ENCODE results near the gene ATP1A3. TPM values are rescaled to one million over a fixed set of nuclear protein-coding genes. Genes with fewer than 3 reads are reported as not detected.

ATP1A3 gene
- total RNA-seq, 1 donor from 2014 or later = not detected

DNA sequence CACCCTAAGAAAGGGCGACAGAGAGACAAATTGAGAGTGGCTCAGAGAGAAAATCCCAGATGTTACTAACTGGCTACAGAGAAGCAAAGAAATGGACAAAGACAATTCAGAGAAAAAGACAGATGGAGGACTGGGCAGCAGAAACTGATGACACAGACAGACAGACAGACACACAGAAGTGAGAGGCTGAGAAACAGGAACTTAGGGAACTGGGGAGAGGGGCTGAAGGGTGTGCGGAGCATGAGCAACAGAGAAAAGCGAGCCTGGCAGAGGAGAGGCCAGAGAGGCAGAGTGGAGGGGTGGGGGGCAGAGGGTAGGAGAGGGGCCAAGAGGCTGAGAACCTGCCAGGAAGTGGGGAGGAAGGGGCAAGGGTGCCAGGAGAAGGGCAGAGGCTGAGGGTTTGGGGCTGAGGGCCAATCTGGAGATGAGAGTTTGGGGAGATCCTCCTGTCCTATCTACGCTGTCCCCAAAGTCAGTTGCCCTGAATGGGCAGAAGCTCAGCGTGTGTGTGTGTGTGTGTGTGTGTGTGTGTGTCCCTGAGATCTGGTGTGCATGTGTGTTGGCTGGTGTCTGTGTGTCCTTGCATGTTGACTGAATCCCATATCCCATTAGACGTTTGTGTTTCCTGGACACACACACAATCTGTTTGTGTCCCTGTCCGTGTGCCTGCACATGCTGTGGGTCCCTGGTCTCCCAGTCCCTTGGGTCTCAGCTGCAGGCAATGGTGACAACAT lies 60.2 kb downstream of the ATP1A3 start:
- Mint-ChIP-seq H3K27ac (no peak overlapping the region), H3K27me3 (ENCODE audit: low read depth) (peaks cover 85% of the 10 kb centered on the region), H3K4me1 (peaks cover 22% of the 10 kb centered on the region), H3K36me3 (no peaks in the 10 kb centered on the region), H3K9me3 (no peaks in the 10 kb centered on the region), H3K4me3 (no peak overlapping the region)
- DNase-seq (ENCODE audit: low spot score in 2 of 2, unreplicated experiment in 2 of 2) = no peak
- TF ChIP-seq CTCF (IDR thresholded peaks at IDR 0.05; ENCODE audit: unreplicated experiment) = no peak

- DNase-seq (ENCODE audit: low spot score in 2 of 2, unreplicated experiment in 2 of 2) = no peak
- H3K9me3 Mint-ChIP-seq = no peaks in the 10 kb centered on the region
- no peaks in the 10 kb centered on the region for H3K36me3 Mint-ChIP-seq
- peaks cover 87% of the 10 kb centered on the region for H3K27me3 Mint-ChIP-seq (ENCODE audit: low read depth)
- peaks cover 24% of the 10 kb centered on the region for H3K4me1 Mint-ChIP-seq
- no peak for TF ChIP-seq CTCF (IDR thresholded peaks at IDR 0.05; ENCODE audit: unreplicated experiment)
- H3K4me3 Mint-ChIP-seq = no peak overlapping the region
- no peak overlapping the region for H3K27ac Mint-ChIP-seq
Measured at GRCh38 chr19:41932720-41933332, 61.2 kb downstream of the ATP1A3 start.

DNA sequence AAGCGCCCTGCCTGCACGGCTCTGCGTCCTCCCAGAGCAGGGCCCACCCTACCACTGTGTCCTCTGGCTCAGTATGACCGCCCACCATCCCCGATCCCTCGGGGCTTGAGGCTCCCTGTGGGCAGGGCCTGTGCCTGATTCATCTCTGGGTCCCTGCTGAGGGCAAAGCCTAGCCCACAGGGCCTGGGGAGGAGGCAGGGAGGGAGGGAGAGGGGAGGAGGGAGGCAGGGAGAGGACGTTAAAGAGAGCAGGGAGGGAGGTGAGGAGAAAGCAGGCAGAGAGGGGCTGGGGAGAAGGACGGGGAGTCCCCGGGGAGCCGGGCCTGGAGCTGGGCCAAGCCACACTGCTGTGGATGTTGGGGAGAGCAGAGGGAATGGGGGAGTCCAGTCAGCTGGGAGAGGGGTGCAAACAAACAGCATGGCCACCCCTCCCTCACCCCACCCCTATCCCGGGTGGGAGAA lies 61.7 kb downstream of the ATP1A3 start:
- peaks cover 21% of the 10 kb centered on the region for H3K4me1 Mint-ChIP-seq
- no peaks in the 10 kb centered on the region for H3K36me3 Mint-ChIP-seq
- H3K9me3 Mint-ChIP-seq = no peaks in the 10 kb centered on the region
- H3K4me3 Mint-ChIP-seq = no peak overlapping the region
- no peak overlapping the region for H3K27ac Mint-ChIP-seq
- DNase-seq (ENCODE audit: low spot score in 2 of 2, unreplicated experiment in 2 of 2) = no peak
- H3K27me3 Mint-ChIP-seq (ENCODE audit: low read depth) = peaks cover 83% of the 10 kb centered on the region
- no peak for TF ChIP-seq CTCF (IDR thresholded peaks at IDR 0.05; ENCODE audit: unreplicated experiment)

DNA sequence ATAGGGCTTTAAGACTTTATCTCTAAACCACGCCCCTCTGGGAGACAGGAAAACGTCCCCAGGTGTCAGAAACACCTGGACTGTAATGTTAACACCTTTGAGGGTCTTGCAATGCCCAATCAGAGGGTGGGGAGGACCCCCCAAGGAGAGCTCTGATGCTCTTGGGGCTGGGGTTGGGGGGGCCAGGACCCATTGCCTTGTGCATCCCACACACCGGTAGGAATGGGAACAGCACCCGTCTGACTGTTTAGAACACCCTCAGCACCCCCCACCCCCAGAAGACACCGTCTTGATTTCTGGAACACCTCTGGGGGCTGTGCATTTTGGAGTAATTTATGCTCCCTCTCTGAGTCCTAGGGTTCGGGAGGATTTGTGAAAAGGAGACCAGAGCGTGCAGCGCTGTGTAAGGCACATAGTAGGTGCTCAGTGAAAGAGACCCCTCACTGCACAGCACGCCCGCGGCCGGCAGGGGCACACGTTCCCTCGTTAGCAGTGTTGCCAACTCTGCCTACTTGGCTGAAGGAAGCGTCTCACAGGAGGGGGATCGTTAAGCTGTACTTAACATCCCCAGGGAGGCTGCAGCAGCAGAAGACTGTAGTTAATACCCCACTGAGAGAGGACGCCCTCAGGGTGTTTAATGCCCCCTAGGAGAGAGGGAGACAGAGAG lies 63.0 kb downstream of the ATP1A3 start:
- Mint-ChIP-seq H3K9me3 (no peaks in the 10 kb centered on the region), H3K36me3 (no peaks in the 10 kb centered on the region), H3K27me3 (ENCODE audit: low read depth) (peaks cover 74% of the 10 kb centered on the region), H3K27ac (no peak overlapping the region), H3K4me3 (no peak overlapping the region), H3K4me1 (peaks cover 18% of the 10 kb centered on the region)
- DNase-seq (ENCODE audit: low spot score in 2 of 2, unreplicated experiment in 2 of 2) = no peak
- TF ChIP-seq CTCF (IDR thresholded peaks at IDR 0.05; ENCODE audit: unreplicated experiment) = no peak

DNA sequence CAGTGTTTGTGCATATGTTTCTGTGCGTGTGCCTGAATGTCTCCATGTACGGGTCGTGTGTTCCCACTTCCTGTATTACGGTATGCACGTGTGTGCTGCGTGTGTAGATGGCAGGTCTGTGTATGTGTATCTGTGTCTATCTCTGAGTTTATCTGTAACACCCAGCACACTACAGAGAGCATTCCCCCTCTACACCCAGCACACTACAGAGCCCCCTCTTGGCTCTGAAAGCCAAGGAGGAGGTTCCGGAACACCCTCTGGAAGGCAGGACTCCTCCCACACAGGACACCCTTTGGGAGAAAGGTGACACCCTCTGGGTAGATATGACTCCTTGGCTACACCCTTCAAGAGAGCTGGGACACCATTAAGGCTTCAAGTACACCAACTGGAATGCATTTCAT lies 63.7 kb downstream of the ATP1A3 start:
- DNase-seq (ENCODE audit: low spot score in 2 of 2, unreplicated experiment in 2 of 2) = no peak
- Mint-ChIP-seq H3K27ac (no peak overlapping the region), H3K4me1 (peaks cover 16% of the 10 kb centered on the region), H3K36me3 (no peaks in the 10 kb centered on the region), H3K4me3 (peak overlapping the region; percentile 40), H3K27me3 (ENCODE audit: low read depth) (peaks cover 70% of the 10 kb centered on the region), H3K9me3 (no peaks in the 10 kb centered on the region)
- TF ChIP-seq CTCF (IDR thresholded peaks at IDR 0.05; ENCODE audit: unreplicated experiment) = no peak

All from mesothelial cell of epicardium (in vitro differentiated cells).